CD14-positive monocyte (primary cell): ENCODE results near the gene SLC24A3. TPM values are rescaled to one million over a fixed set of nuclear protein-coding genes. Genes with fewer than 3 reads are reported as not detected.

ENCODE experiments used
- DNase-seq, 3 donors: peaks; one replicate each; pipeline ENCODE4 v3.0.0-alpha.2; 2011 to 2022
- H2AFZ ChIP-seq: 2 replicates; pipeline ENCODE4 v1.6.0; 2012; ENCODE audit warnings: mild to moderate bottlenecking, low read depth, low read length, inconsistent platforms; ENCODE audit not compliant: insufficient read depth, poor library complexity, severe bottlenecking
- H3K27ac ChIP-seq, 2 donors: 1 replicate in 1 of 2; 2 replicates in 1 of 2; pipeline ENCODE4 v1.5.1; 2012 to 2013; ENCODE audit warnings: low read length in 2 of 2, control low read depth in 1 of 2, inconsistent platforms in 1 of 2, low read depth in 1 of 2, mild to moderate bottlenecking in 1 of 2
- H3K27me3 ChIP-seq, 2 donors: one replicate each; pipeline versions ENCODE4 v1.6.0 to v1.6.1; 2011 to 2013; ENCODE audit warnings: low read length in 2 of 2; ENCODE audit not compliant: control insufficient read depth in 2 of 2, insufficient read depth in 2 of 2
- H3K36me3 ChIP-seq, 2 donors: replicated peaks in 1 of 2; 1 replicate in 1 of 2; 2 replicates in 1 of 2; pipeline versions ENCODE4 v1.5.1 to v1.6.1; 2012 to 2013; ENCODE audit warnings: low read length in 2 of 2, control low read depth in 1 of 2, inconsistent platforms in 1 of 2, mild to moderate bottlenecking in 1 of 2; ENCODE audit not compliant: insufficient read depth in 2 of 2, control insufficient read depth in 1 of 2
- H3K4me1 ChIP-seq, 2 donors: 1 replicate in 1 of 2; 2 replicates in 1 of 2; pipeline versions ENCODE4 v1.5.1 to v1.6.1; 2012 to 2013; ENCODE audit warnings: low read length in 2 of 2, control low read depth in 1 of 2, inconsistent platforms in 1 of 2, mild to moderate bottlenecking in 1 of 2, moderate library complexity in 1 of 2; ENCODE audit not compliant: insufficient read depth in 2 of 2, control insufficient read depth in 1 of 2
- H3K4me2 ChIP-seq: replicated peaks from 2 replicates; pipeline ENCODE3; 2012; ENCODE audit warnings: low read length, moderate library complexity, mild to moderate bottlenecking; ENCODE audit not compliant: poor library complexity, severe bottlenecking; ENCODE audit errors: extremely low read depth
- H3K4me3 ChIP-seq, 3 experiments: fragments of 200-600 bp in 1 of 3; sonication (generic) in 1 of 3; replicated peaks in 1 of 3; 1 replicate in 2 of 3; 2 replicates in 1 of 3; pipeline ENCODE4 v1.5.1; 2011 to 2013; ENCODE audit warnings: low read length in 3 of 3, mild to moderate bottlenecking in 3 of 3, control low read depth in 2 of 3, low read depth in 2 of 3, inconsistent platforms in 1 of 3, moderate library complexity in 1 of 3
- H3K79me2 ChIP-seq: 2 replicates; pipeline ENCODE4 v1.6.0; 2012; ENCODE audit warnings: mild to moderate bottlenecking, control low read depth, inconsistent platforms, low read length, moderate library complexity; ENCODE audit not compliant: insufficient read depth
- H3K9ac ChIP-seq: 2 replicates; pipeline ENCODE4 v1.6.0; 2017; ENCODE audit warnings: low read length, mild to moderate bottlenecking; ENCODE audit not compliant: insufficient read depth, poor library complexity, severe bottlenecking
- H3K9me3 ChIP-seq, 2 donors: replicated peaks in 1 of 2; 1 replicate in 1 of 2; 2 replicates in 1 of 2; pipeline versions ENCODE4 v1.5.1 to v1.6.1; 2012 to 2013; ENCODE audit warnings: low read length in 2 of 2, control low read depth in 1 of 2; ENCODE audit not compliant: control insufficient read depth in 1 of 2, insufficient read depth in 1 of 2
- H4K20me1 ChIP-seq: 2 replicates; pipeline ENCODE4 v1.6.0; 2012; ENCODE audit warnings: mild to moderate bottlenecking, low read length, control low read depth, moderate library complexity; ENCODE audit not compliant: insufficient read depth
- H3K27ac Mint-ChIP-seq, 7 donors: one replicate each; pipeline ENCODE4 v1.8.0; 2020; ENCODE audit warnings: mild to moderate bottlenecking in 7 of 7, mixed read lengths in 7 of 7, moderate library complexity in 6 of 7, inconsistent platforms in 2 of 7
- H3K27me3 Mint-ChIP-seq, 3 donors: one replicate each; pipeline ENCODE4 v1.8.0; 2021 to 2022; ENCODE audit warnings: low read depth in 3 of 3, mild to moderate bottlenecking in 3 of 3, mixed read lengths in 3 of 3, moderate library complexity in 3 of 3, inconsistent platforms in 1 of 3
- H3K36me3 Mint-ChIP-seq, 2 donors: one replicate each; pipeline ENCODE4 v1.8.0; 2020; ENCODE audit warnings: mixed read lengths in 2 of 2, inconsistent platforms in 1 of 2, mild to moderate bottlenecking in 1 of 2
- H3K4me1 Mint-ChIP-seq: one replicate; pipeline ENCODE4 v1.8.0; 2020; ENCODE audit warnings: mild to moderate bottlenecking, mixed read lengths
- H3K4me3 Mint-ChIP-seq, 2 donors: one replicate each; pipeline ENCODE4 v1.8.0; 2020; ENCODE audit warnings: mild to moderate bottlenecking in 2 of 2, mixed read lengths in 2 of 2, moderate library complexity in 1 of 2
- H3K9me3 Mint-ChIP-seq, 7 donors: one replicate each; pipeline ENCODE4 v1.8.0; 2020 to 2022; ENCODE audit warnings: mixed read lengths in 7 of 7, mild to moderate bottlenecking in 6 of 7, moderate library complexity in 6 of 7, inconsistent platforms in 2 of 7
- CTCF ChIP-seq: fragments of 200-600 bp; IDR thresholded peaks from one replicate; pipeline ENCODE4 v1.8.0; 2022; ENCODE audit warnings: antibody characterized with exemption, mild to moderate bottlenecking
- WGBS: methylation state at CpG from one replicate; pipeline ENCODE4 v1.1.5; 2013; ENCODE audit warnings: missing lambda C conversion rate; ENCODE audit not compliant: insufficient coverage; 5-methylcytosine and 5-hydroxymethylcytosine counted together
- intact Hi-C, 2 donors: fragments of 100-400 bp; cut with micrococcal nuclease; formaldehyde crosslinking; loops; one replicate each; pipeline versions ENCODE4 v1.15.0 to v1.15.1; 2023
- polyA plus RNA-seq, 3 donors: library from polyadenylated mRNA; depleted of rRNA in 1 of 3; unstranded in 2 of 3; stranded (reverse) in 1 of 3; fragments of 300-500 nt in 2 of 3; fragments of >200 nt in 1 of 3; fragmentation: Illumina TruSeq in 2 of 3; gene quantifications; 1 replicate in 2 of 3; 2 replicates in 1 of 3; pipeline ENCODE4 v1.2.3, GENCODE V29; 2012 to 2021

The SLC24A3 gene
- polyA plus RNA-seq, 3 donors = 0.04 to 0.08 TPM; not detected in 1

GRCh38 chr20:19371112-19371511, 158.7 kb downstream of the SLC24A3 start:
- Mint-ChIP-seq H3K36me3 (no peaks in the 10 kb centered on the region), H3K4me3 (peak overlapping the region in 1 of 2 donors; percentile 45), H3K27me3 (peaks cover 1 to 2% (median 1%) of the 10 kb centered on the region in 3 donors), H3K27ac (peak overlapping the region in 1 of 7 donors; percentile 57), H3K9me3 (peaks cover 0 to 3% (median 0%) of the 10 kb centered on the region in 7 donors), H3K4me1 (no peaks in the 10 kb centered on the region)
- intact Hi-C loops = no loop called here
- Histone ChIP-seq H3K79me2 (no peaks in the 10 kb centered on the region), H3K4me1 (no peaks in the 10 kb centered on the region), H3K4me2 (no peak overlapping the region), H3K27ac (no peak overlapping the region), H3K4me3 (no peak overlapping the region), H3K36me3 (no peaks in the 10 kb centered on the region), H3K27me3 (no peaks in the 10 kb centered on the region), H3K9me3 (no peaks in the 10 kb centered on the region), H4K20me1 (no peaks in the 10 kb centered on the region), H3K9ac (no peak overlapping the region), H2AFZ (no peak overlapping the region)
- WGBS = 83% methylated on average over 1 of the region's 1 CpG
- DNase-seq = no peak
- TF ChIP-seq CTCF = no peak

GRCh38 chr20:19374216-19374615, 161.8 kb downstream of the SLC24A3 start:
- TF ChIP-seq CTCF = no peak
- WGBS = 100% methylated on average over 3 of the region's 3 CpGs
- no peak overlapping the region for H3K27ac Mint-ChIP-seq
- no peak overlapping the region for H3K4me3 Mint-ChIP-seq
- H3K36me3 Mint-ChIP-seq = no peaks in the 10 kb centered on the region
- H3K4me1 Mint-ChIP-seq = peaks cover 3% of the 10 kb centered on the region
- Histone ChIP-seq H3K27ac (no peak overlapping the region), H3K9me3 (no peaks in the 10 kb centered on the region), H3K9ac (no peak overlapping the region), H3K4me3 (no peak overlapping the region), H4K20me1 (no peaks in the 10 kb centered on the region), H3K27me3 (no peaks in the 10 kb centered on the region), H2AFZ (no peak overlapping the region), H3K4me2 (no peak overlapping the region), H3K79me2 (no peaks in the 10 kb centered on the region), H3K4me1 (no peaks in the 10 kb centered on the region), H3K36me3 (no peaks in the 10 kb centered on the region)
- H3K9me3 Mint-ChIP-seq = peaks cover 0 to 3% (median 0%) of the 10 kb centered on the region in 7 donors
- peaks cover 1 to 4% (median 2%) of the 10 kb centered on the region in 3 donors for H3K27me3 Mint-ChIP-seq
- DNase-seq = no peak
- intact Hi-C loops = no loop called here
